ENCODE measurements around the gene MEGF11.

MEGF11 gene

GRCh38 chr15:65908876-65909275, 344.7 kb downstream of the MEGF11 start:
- Histone ChIP-seq H3K9me2 (ENCODE audit: low read depth, low read length) (no peaks in the 10 kb centered on the region), H3K27me3 (ENCODE audit: insufficient read depth, low read length) (no peaks in the 10 kb centered on the region), H2AFZ (ENCODE audit: low read length) (no peak overlapping the region), H3K36me3 (ENCODE audit: insufficient read depth, low read length) (peaks cover 80% of the 10 kb centered on the region), H3F3A (ENCODE audit: insufficient read depth, low read length) (no peaks in the 10 kb centered on the region), H3K27ac (ENCODE audit: low read depth, low read length, poor library complexity, severe bottlenecking) (no peak overlapping the region), H3K4me1 (ENCODE audit: insufficient read depth, low read length, severe bottlenecking) (peaks cover 7% of the 10 kb centered on the region), H3K79me2 (ENCODE audit: insufficient read depth, low read length) (no peaks in the 10 kb centered on the region), H3K9ac (ENCODE audit: low read length) (no peak overlapping the region), H3K4me3 (ENCODE audit: low read depth, low read length, poor library complexity, severe bottlenecking) (no peak overlapping the region), H3K4me2 (ENCODE audit: low read length) (no peak overlapping the region), H4K20me1 (ENCODE audit: insufficient read depth, low read length) (no peaks in the 10 kb centered on the region), H3K9me3 (ENCODE audit: low read length) (no peaks in the 10 kb centered on the region)
- TF ChIP-seq EZH2 (IDR thresholded peaks at IDR 0.05; ENCODE audit: borderline replicate concordance, low read length), result no peak
- no peak for TF ChIP-seq CTCF (IDR thresholded peaks at IDR 0.05; ENCODE audit: low read length)

- TF ChIP-seq EZH2 (IDR thresholded peaks at IDR 0.05; ENCODE audit: borderline replicate concordance, low read length) (no peak), CTCF (IDR thresholded peaks at IDR 0.05; ENCODE audit: low read length) (no peak)
- H3K4me3 ChIP-seq (ENCODE audit: low read depth, low read length, poor library complexity, severe bottlenecking), result no peak overlapping the region
- H3K36me3 ChIP-seq (ENCODE audit: insufficient read depth, low read length), result peaks cover 72% of the 10 kb centered on the region
- no peaks in the 10 kb centered on the region for H3K27me3 ChIP-seq (ENCODE audit: insufficient read depth, low read length)
- no peaks in the 10 kb centered on the region for H3F3A ChIP-seq (ENCODE audit: insufficient read depth, low read length)
- no peak overlapping the region for H3K4me2 ChIP-seq (ENCODE audit: low read length)
- H3K9me3 ChIP-seq (ENCODE audit: low read length), result no peaks in the 10 kb centered on the region
- H4K20me1 ChIP-seq (ENCODE audit: insufficient read depth, low read length), result no peaks in the 10 kb centered on the region
- H3K9me2 ChIP-seq (ENCODE audit: low read depth, low read length), result no peaks in the 10 kb centered on the region
- no peaks in the 10 kb centered on the region for H3K79me2 ChIP-seq (ENCODE audit: insufficient read depth, low read length)
- peaks cover 19% of the 10 kb centered on the region for H3K4me1 ChIP-seq (ENCODE audit: insufficient read depth, low read length, severe bottlenecking)
- no peak overlapping the region for H3K9ac ChIP-seq (ENCODE audit: low read length)
- H2AFZ ChIP-seq (ENCODE audit: low read length), result no peak overlapping the region
- H3K27ac ChIP-seq (ENCODE audit: low read depth, low read length, poor library complexity, severe bottlenecking), result no peak overlapping the region
Measured at GRCh38 chr15:65907661-65908060, 345.9 kb downstream of the MEGF11 start.

- Histone ChIP-seq H3K4me1 (ENCODE audit: insufficient read depth, low read length, severe bottlenecking) (peaks cover 30% of the 10 kb centered on the region), H3K36me3 (ENCODE audit: insufficient read depth, low read length) (peaks cover 62% of the 10 kb centered on the region), H3K9ac (ENCODE audit: low read length) (no peak overlapping the region), H3K4me2 (ENCODE audit: low read length) (no peak overlapping the region), H3K4me3 (ENCODE audit: low read depth, low read length, poor library complexity, severe bottlenecking) (no peak overlapping the region), H3K27me3 (ENCODE audit: insufficient read depth, low read length) (no peaks in the 10 kb centered on the region), H3K79me2 (ENCODE audit: insufficient read depth, low read length) (no peaks in the 10 kb centered on the region), H3F3A (ENCODE audit: insufficient read depth, low read length) (no peaks in the 10 kb centered on the region), H3K9me3 (ENCODE audit: low read length) (no peaks in the 10 kb centered on the region), H2AFZ (ENCODE audit: low read length) (no peak overlapping the region), H4K20me1 (ENCODE audit: insufficient read depth, low read length) (no peaks in the 10 kb centered on the region), H3K9me2 (ENCODE audit: low read depth, low read length) (no peaks in the 10 kb centered on the region), H3K27ac (ENCODE audit: low read depth, low read length, poor library complexity, severe bottlenecking) (no peak overlapping the region)
- TF ChIP-seq EZH2 (IDR thresholded peaks at IDR 0.05; ENCODE audit: borderline replicate concordance, low read length), result no peak
- no peak for TF ChIP-seq CTCF (IDR thresholded peaks at IDR 0.05; ENCODE audit: low read length)
Measured at GRCh38 chr15:65906396-65906795, 347.2 kb downstream of the MEGF11 start.
